Type B pancreatic cell (in vitro differentiated cells): Measurements from ENCODE around the gene HADHB. TPM values are rescaled to one million over a fixed set of nuclear protein-coding genes. Genes with fewer than 3 reads are reported as not detected.

Source experiments
- DNase-seq: peaks from one replicate; pipeline ENCODE4 v3.0.0; 2021; ENCODE audit warnings: mixed read lengths; ENCODE audit not compliant: unreplicated experiment; ENCODE audit errors: extremely low spot score
- H3K27ac Mint-ChIP-seq: 2 replicates; pipeline ENCODE4 v1.8.0; 2021; ENCODE audit warnings: mild to moderate bottlenecking, mixed read lengths
- H3K27me3 Mint-ChIP-seq: 2 replicates; pipeline ENCODE4 v1.8.0; 2021; ENCODE audit warnings: mixed read lengths
- H3K36me3 Mint-ChIP-seq: 2 replicates; pipeline ENCODE4 v1.8.0; 2021; ENCODE audit warnings: mixed read lengths
- H3K4me1 Mint-ChIP-seq: one replicate; pipeline ENCODE4 v1.8.0; 2021; ENCODE audit warnings: mixed read lengths; ENCODE audit not compliant: unreplicated experiment
- H3K4me3 Mint-ChIP-seq: 2 replicates; pipeline ENCODE4 v1.8.0; 2021; ENCODE audit warnings: mild to moderate bottlenecking, mixed read lengths
- H3K9me3 Mint-ChIP-seq: 2 replicates; pipeline ENCODE4 v1.8.0; 2021; ENCODE audit warnings: mixed read lengths
- total RNA-seq: library from RNA; stranded (reverse); gene quantifications from 2 replicates; pipeline ENCODE4 v1.2.1, GENCODE V29; 2021; ENCODE audit warnings: low replicate concordance
- TF ChIP-seq, protein P1 (sequence below): fragments of 200-600 bp; sonication (generic); conservative IDR thresholded peaks from 2 replicates; pipeline ENCODE4 v1.5.0; 2021; ENCODE audit warnings: antibody characterized with exemption, mild to moderate bottlenecking

HADHB gene
- total RNA-seq, 1 donor from 2014 or later = 110 TPM

DNA sequence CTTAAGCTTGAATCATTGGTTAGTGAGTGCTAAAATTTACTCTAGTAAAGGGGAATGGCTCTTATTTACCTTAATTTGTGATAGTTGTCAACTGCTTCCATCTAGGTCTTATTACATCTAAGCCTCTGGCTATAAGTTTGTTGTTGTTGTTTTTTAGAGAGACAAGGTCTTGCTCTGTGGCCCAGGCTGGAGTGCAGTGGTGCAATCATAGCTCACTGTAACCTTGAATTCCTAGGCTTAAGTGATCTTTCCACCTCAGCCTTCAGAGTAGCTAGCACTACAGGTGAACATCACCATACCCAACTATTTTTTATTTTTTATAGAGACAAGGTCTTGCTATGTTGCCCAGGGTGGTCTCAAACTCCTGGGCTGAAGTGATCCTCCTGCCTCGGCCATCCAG lies 6.9 kb upstream of the HADHB start:
- TF ChIP-seq, protein P1, sequence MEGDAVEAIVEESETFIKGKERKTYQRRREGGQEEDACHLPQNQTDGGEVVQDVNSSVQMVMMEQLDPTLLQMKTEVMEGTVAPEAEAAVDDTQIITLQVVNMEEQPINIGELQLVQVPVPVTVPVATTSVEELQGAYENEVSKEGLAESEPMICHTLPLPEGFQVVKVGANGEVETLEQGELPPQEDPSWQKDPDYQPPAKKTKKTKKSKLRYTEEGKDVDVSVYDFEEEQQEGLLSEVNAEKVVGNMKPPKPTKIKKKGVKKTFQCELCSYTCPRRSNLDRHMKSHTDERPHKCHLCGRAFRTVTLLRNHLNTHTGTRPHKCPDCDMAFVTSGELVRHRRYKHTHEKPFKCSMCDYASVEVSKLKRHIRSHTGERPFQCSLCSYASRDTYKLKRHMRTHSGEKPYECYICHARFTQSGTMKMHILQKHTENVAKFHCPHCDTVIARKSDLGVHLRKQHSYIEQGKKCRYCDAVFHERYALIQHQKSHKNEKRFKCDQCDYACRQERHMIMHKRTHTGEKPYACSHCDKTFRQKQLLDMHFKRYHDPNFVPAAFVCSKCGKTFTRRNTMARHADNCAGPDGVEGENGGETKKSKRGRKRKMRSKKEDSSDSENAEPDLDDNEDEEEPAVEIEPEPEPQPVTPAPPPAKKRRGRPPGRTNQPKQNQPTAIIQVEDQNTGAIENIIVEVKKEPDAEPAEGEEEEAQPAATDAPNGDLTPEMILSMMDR = no peak
- Mint-ChIP-seq H3K4me1 (peaks cover 16% of the 10 kb centered on the region), H3K36me3 (peaks cover 17% of the 10 kb centered on the region), H3K27me3 (no peaks in the 10 kb centered on the region), H3K9me3 (no peaks in the 10 kb centered on the region), H3K4me3 (no peak overlapping the region), H3K27ac (no peak overlapping the region)
- DNase-seq = no peak

DNA sequence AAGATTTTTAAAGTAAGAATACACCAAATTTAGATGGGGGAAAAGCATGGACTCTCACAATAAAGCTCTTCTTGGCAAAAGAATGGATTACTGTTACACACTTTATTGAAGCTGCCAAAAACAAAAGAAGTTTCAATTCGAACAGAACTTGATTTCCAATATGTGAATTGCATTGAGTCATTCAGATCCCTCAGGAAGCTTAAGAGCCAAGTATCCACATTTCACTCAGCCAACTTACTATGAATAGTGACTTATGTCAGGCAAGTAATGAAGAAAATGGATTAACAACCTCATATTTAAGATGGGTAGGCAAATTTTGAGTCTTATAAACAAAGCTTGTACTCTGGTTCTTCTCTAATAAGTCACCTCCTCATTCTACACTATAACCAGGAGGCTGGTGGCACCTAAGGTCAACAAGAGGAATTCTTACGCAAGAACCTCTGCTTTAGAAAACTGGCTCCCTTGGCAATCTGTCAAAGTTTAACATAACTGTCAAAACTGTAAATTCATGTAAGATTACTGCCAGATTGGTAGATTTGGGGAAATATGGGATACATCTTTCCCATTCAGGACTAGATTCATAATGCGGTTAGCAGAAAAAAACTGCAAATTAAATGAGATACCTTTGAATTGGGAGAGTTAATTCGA lies 6.3 kb upstream of the HADHB start:
- Mint-ChIP-seq H3K27me3 (no peaks in the 10 kb centered on the region), H3K4me3 (no peak overlapping the region), H3K27ac (no peak overlapping the region), H3K4me1 (peaks cover 19% of the 10 kb centered on the region), H3K9me3 (no peaks in the 10 kb centered on the region), H3K36me3 (peaks cover 13% of the 10 kb centered on the region)
- TF ChIP-seq, protein P1 = no peak
- no peak for DNase-seq

DNA sequence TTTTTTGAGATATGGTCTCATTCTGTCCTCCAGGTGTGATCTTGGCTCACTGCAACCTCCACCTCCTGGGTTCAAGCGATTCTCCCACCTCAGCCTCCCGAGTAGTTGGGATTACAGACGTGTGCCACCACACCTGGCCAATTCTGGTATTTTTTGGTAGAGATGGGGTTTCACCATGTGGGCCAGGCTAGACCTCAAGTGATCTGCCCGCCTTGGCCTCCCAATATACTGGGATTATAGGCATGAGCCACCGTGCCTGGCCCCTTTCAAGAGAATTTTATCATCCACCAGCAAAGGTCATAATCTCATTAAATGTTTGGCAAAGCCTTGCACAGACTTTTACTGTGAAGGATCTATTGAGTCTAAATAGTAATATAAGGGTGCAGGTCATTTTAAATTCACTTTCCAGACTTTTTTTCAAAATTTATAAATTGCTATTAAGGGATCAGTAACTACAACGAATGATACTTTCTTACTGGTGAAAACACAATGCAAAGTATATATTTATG lies 2.8 kb upstream of the HADHB start:
- Mint-ChIP-seq H3K9me3 (no peaks in the 10 kb centered on the region), H3K36me3 (peaks cover 4% of the 10 kb centered on the region), H3K4me3 (peak overlapping the region; percentile 100), H3K27ac (no peak overlapping the region), H3K4me1 (peaks cover 32% of the 10 kb centered on the region), H3K27me3 (no peaks in the 10 kb centered on the region)
- DNase-seq = no peak
- TF ChIP-seq, protein P1 = no peak

DNA sequence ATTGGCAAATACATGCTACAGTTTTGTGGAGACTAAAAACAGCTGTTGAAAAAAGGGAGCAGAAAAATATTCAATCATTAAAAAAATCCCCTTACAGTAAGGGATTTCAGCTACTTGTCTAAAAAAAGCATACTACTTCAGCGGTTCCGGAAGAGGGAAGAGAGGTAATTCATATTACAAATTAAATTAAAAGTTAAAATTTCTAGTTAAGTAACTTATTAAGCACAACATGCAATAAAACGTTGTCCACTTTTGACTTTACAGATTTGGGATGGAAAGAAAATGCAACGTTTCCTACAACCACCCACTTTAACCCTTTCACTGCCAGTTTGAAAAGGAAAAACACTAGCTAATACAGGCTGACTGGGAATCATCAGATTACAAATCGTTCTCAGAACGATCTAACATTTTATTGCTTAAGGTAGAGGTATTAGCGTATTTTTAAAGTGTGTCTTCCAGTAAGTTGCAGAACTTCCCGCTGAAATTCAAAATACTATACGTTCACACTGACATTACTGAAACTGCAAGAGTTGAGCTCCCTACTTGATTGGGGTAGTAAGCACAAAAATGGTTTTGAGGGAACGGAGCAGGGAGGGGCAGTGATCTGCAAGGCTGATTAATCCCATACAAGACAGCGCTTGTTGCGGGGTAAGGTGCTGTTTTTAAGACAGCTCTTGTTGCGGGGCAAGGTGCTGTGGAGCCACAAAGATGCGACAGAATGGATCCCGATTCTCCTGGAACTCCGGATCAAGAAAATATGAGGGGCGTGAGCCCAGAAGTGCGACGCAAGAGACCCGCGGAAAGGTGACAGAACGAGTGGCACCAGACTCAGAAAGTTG lies 1.1 kb upstream of the HADHB start:
- Mint-ChIP-seq H3K9me3 (no peaks in the 10 kb centered on the region), H3K36me3 (no peaks in the 10 kb centered on the region), H3K4me3 (peak overlapping the region; percentile 100)

DNA sequence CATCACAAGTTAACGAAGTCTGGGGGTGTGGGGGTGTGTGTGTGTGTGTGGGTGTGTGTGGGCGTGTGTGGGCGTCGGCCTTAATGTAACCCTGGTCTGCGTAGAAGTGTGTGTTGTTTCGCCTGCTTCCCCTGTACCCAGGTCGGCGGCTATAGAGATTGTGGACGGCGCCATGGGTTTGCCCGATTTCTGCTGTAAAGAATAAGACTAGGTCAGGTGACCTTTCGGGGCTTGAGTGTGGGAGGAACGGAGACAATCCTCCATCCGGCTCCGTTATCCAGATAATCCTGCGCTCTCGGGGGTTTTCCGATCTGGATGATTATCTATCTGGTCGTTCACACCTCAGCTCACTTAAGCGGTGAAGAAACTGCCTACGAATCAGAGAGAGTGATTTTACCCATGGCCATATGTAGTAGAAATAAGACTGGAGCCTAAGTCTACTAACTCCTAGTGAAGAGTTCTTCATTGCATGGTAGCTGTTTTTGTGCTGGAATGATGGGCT lies 543 bp downstream of the HADHB start:
- DNase-seq = no peak
- H3K9me3 Mint-ChIP-seq = no peaks in the 10 kb centered on the region
- H3K36me3 Mint-ChIP-seq = no peaks in the 10 kb centered on the region
- no peaks in the 10 kb centered on the region for H3K27me3 Mint-ChIP-seq
- H3K27ac Mint-ChIP-seq = peak overlapping the region; percentile 99
- TF ChIP-seq, protein P1 = no peak
- peaks cover 32% of the 10 kb centered on the region for H3K4me1 Mint-ChIP-seq
- H3K4me3 Mint-ChIP-seq = peak overlapping the region; percentile 100

More for the DNA sequence above, 1.1 kb upstream of the HADHB start:
- H3K4me1 Mint-ChIP-seq = peaks cover 35% of the 10 kb centered on the region
- H3K27me3 Mint-ChIP-seq = no peaks in the 10 kb centered on the region
- TF ChIP-seq, protein P1 = no peak
- no peak for DNase-seq
- peak overlapping the region; percentile 99 for H3K27ac Mint-ChIP-seq
